GM12878 (cell line): ENCODE data around the gene C16orf87. TPM values are rescaled to one million over a fixed set of nuclear protein-coding genes. Genes with fewer than 3 reads are reported as not detected.

Experiments
- ATAC-seq: fragments of 200-7000 bp; cut with Tn5 transposase; 3 replicates; pipeline ENCODE4 v1.9.1; 2020; ENCODE audit warnings: mild to moderate bottlenecking, moderate library complexity
- BruUV-seq: library from RNA; stranded (reverse); fragments of 400-500 nt; replicated peaks from 2 replicates; lab custom pipeline; 2021; lab: Mats Ljungman, UMichigan
- CTCF ChIA-PET: fragments of 300-600 bp; sonication (Branson Sonifier 250); formaldehyde crosslinking; extraction: SDS; loops from one replicate; lab custom pipeline; 2021; ENCODE audit warnings: inconsistent platforms; lab: Yijun Ruan, JAX
- POLR2A ChIA-PET: fragments of 350-600 bp; formaldehyde crosslinking; extraction: SDS; loops from one replicate; lab custom pipeline; 2021; ENCODE audit warnings: inconsistent platforms; lab: Charles Lee
- RAD21 ChIA-PET: fragments of 300-600 bp; sonication (Branson Sonifier 250); formaldehyde crosslinking; loops from one replicate; lab custom pipeline; 2023; ENCODE audit warnings: antibody characterized with exemption; ENCODE audit not compliant: unreplicated experiment; lab: Charles Lee
- SMC1A ChIA-PET: fragments of 300-600 bp; sonication (Branson Sonifier 250); formaldehyde crosslinking; loops from one replicate; lab custom pipeline; 2023; ENCODE audit not compliant: unreplicated experiment, uncharacterized antibody; lab: Charles Lee
- DNase-seq: peaks from one replicate; pipeline ENCODE4 v3.0.0-alpha.2; 2011; ENCODE audit warnings: low read depth, low spot score
- FAIRE-seq: peaks from 3 replicates; lab custom pipeline; 2011; peaks lifted over from hg19 to GRCh38; lab: Jason Lieb, UNC
- H2AFZ ChIP-seq: 2 replicates; pipeline ENCODE4 v1.6.0; 2011; ENCODE audit warnings: low read depth, low read length, control low read depth; ENCODE audit not compliant: control insufficient read depth
- H3K27ac ChIP-seq: 2 replicates; pipeline ENCODE4 v1.5.1; 2011; ENCODE audit warnings: control low read depth; ENCODE audit not compliant: control insufficient read depth, insufficient read depth
- H3K27me3 ChIP-seq, 2 experiments: replicated peaks in 1 of 2; 2 replicates each; pipeline versions ENCODE4 v1.6.0 to v1.6.1; 2011; ENCODE audit warnings: low read length in 1 of 2; ENCODE audit not compliant: control insufficient read depth in 2 of 2, insufficient read depth in 2 of 2
- H3K36me3 ChIP-seq, 2 experiments: 2 replicates each; pipeline ENCODE4 v1.5.1; 2011; ENCODE audit warnings: low read length in 1 of 2; ENCODE audit not compliant: control insufficient read depth in 2 of 2, insufficient read depth in 2 of 2
- H3K4me1 ChIP-seq: 2 replicates; pipeline ENCODE4 v1.6.1; 2011; ENCODE audit warnings: mild to moderate bottlenecking, low read length, moderate library complexity, mixed read lengths; ENCODE audit not compliant: control insufficient read depth, insufficient read depth
- H3K4me2 ChIP-seq: 2 replicates; pipeline ENCODE4 v1.6.0; 2011; ENCODE audit warnings: control low read depth; ENCODE audit not compliant: control insufficient read depth, insufficient read depth
- H3K4me3 ChIP-seq: fragments of 200-600 bp; sonication (generic); 2 replicates; pipeline ENCODE4 v1.5.1; 2016
- H3K79me2 ChIP-seq: 2 replicates; pipeline ENCODE4 v1.6.0; 2011; ENCODE audit warnings: low read length; ENCODE audit not compliant: control insufficient read depth, insufficient read depth
- H3K9ac ChIP-seq: 2 replicates; pipeline ENCODE4 v1.8.0; 2011; ENCODE audit warnings: low read length, control low read depth, mixed read lengths; ENCODE audit not compliant: control insufficient read depth, insufficient read depth
- H3K9me3 ChIP-seq: replicated peaks from 3 replicates; pipeline ENCODE4 v1.5.1; 2011; ENCODE audit warnings: mild to moderate bottlenecking, low read length; ENCODE audit not compliant: control insufficient read depth, insufficient read depth
- H4K20me1 ChIP-seq: 2 replicates; pipeline ENCODE4 v1.6.0; 2011; ENCODE audit not compliant: control insufficient read depth, insufficient read depth
- ATF3 ChIP-seq: IDR thresholded peaks from 2 replicates; pipeline ENCODE4 v1.6.1; 2011; ENCODE audit warnings: low read depth, mild to moderate bottlenecking, low read length, moderate library complexity, borderline replicate concordance; ENCODE audit errors: extremely low read depth
- EP300 ChIP-seq, 2 experiments: fragments of 150-350 bp in 1 of 2; IDR thresholded peaks; 2 replicates each; pipeline ENCODE4 v1.6.1; 2011 to 2012; ENCODE audit warnings: low read depth in 2 of 2, low read length in 2 of 2, borderline replicate concordance in 1 of 2, improper control_type of control experiment in 1 of 2, inconsistent platforms in 1 of 2; ENCODE audit not compliant: control insufficient read depth in 1 of 2
- IKZF2 ChIP-seq, 2 experiments: fragments of 450-650 bp; IDR thresholded peaks; 2 replicates each; pipeline ENCODE4 v1.6.1; 2017; ENCODE audit warnings: mild to moderate bottlenecking in 2 of 2, moderate library complexity in 2 of 2
- MEF2A ChIP-seq: IDR thresholded peaks from 2 replicates; pipeline ENCODE4 v1.6.1; 2011; ENCODE audit warnings: low read depth, mild to moderate bottlenecking, low read length, moderate library complexity; ENCODE audit not compliant: insufficient read depth
- MEF2B ChIP-seq: fragments of 450-650 bp; IDR thresholded peaks from 2 replicates; pipeline ENCODE4 v1.6.1; 2018; ENCODE audit warnings: mild to moderate bottlenecking, moderate library complexity; ENCODE audit not compliant: partially characterized antibody, poor library complexity, severe bottlenecking
- MLLT1 ChIP-seq: fragments of 450-650 bp; IDR thresholded peaks from 2 replicates; pipeline ENCODE4 v1.6.1; 2016; ENCODE audit warnings: mild to moderate bottlenecking
- PML ChIP-seq: IDR thresholded peaks from 2 replicates; pipeline ENCODE4 v1.6.1; 2012; ENCODE audit warnings: low read length, inconsistent platforms
- POLR2AphosphoS2 ChIP-seq: IDR thresholded peaks from 2 replicates; pipeline ENCODE4 v1.6.1; 2011; ENCODE audit warnings: low read depth, mild to moderate bottlenecking, low read length, improper control_type of control experiment, moderate library complexity
- SMAD1 ChIP-seq: fragments of 450-650 bp; IDR thresholded peaks from 2 replicates; pipeline ENCODE4 v1.6.1; 2018; ENCODE audit warnings: mild to moderate bottlenecking, low read depth; ENCODE audit not compliant: partially characterized antibody
- SMARCA5 ChIP-seq: fragments of 450-650 bp; IDR thresholded peaks from 2 replicates; pipeline ENCODE4 v1.6.1; 2017; ENCODE audit warnings: mild to moderate bottlenecking
- SRF ChIP-seq, 2 experiments: IDR thresholded peaks; 2 replicates each; pipeline ENCODE4 v1.6.1; 2011; ENCODE audit warnings: low read depth in 2 of 2, low read length in 2 of 2, mild to moderate bottlenecking in 1 of 2, moderate library complexity in 1 of 2
- YBX1 ChIP-seq: fragments of 450-650 bp; IDR thresholded peaks from 2 replicates; pipeline ENCODE4 v1.6.1; 2016; ENCODE audit warnings: antibody characterized with exemption
- ZNF207 ChIP-seq: fragments of 450-650 bp; IDR thresholded peaks from 2 replicates; pipeline ENCODE4 v1.6.1; 2014; ENCODE audit warnings: antibody characterized with exemption, mild to moderate bottlenecking, borderline replicate concordance
- ZNF384 ChIP-seq: IDR thresholded peaks from 2 replicates; pipeline ENCODE4 v1.6.1; 2012; ENCODE audit warnings: low read depth, mild to moderate bottlenecking, low read length, improper control_type of control experiment, borderline replicate concordance
- WGBS: methylation state at CpG from one replicate; pipeline ENCODE4 v1.1.6; 2016; ENCODE audit warnings: low lambda C conversion rate; ENCODE audit not compliant: insufficient replicate concordance, insufficient coverage; ENCODE audit errors: missing lambda C conversion rate; 5-methylcytosine and 5-hydroxymethylcytosine counted together
- in situ Hi-C: fragments of 300-500 bp; cut with MboI; formaldehyde crosslinking; loops from 9 replicates; pipeline ENCODE4 v1.14.3; 2018; ENCODE audit warnings: mixed read lengths
- intact Hi-C: fragments of 100-400 bp; cut with micrococcal nuclease; formaldehyde crosslinking; loops from one replicate; pipeline ENCODE4 v1.14.2; 2022; ENCODE audit not compliant: unreplicated experiment
- polyA plus RNA-seq, 11 experiments: library from polyadenylated mRNA; depleted of rRNA in 4 of 11; unstranded in 6 of 11; stranded (reverse) in 5 of 11; fragments of >200 nt; fragmentation: Nextera tagmentation in 4 of 11; fragmentation: Illumina TruSeq in 1 of 11; extraction: Ambion mirVana in 4 of 11; extraction: Trizol in 1 of 11; gene quantifications; 1 replicate in 1 of 11; 2 replicates in 10 of 11; pipeline versions ENCODE4 v1.2.1 to v1.2.3, GENCODE V29; 2011 to 2016; ENCODE audit warnings: inconsistent platforms in 2 of 11, missing spikeins in 2 of 11, low read depth in 1 of 11
- total RNA-seq, 4 experiments: library from RNA; depleted of rRNA in 3 of 4; stranded (reverse); fragments of >200 nt in 3 of 4; fragmentation: Illumina TruSeq in 1 of 4; extraction: Trizol in 1 of 4; gene quantifications; 2 replicates each; pipeline versions ENCODE4 v1.2.1 to v1.2.3, GENCODE V29; 2013 to 2021
- TF ChIP-seq, protein P1 (sequence below): IDR thresholded peaks from 2 replicates; pipeline ENCODE4 v1.6.1; 2012; ENCODE audit warnings: low read length, inconsistent platforms
- TF ChIP-seq, protein P2 (sequence below): IDR thresholded peaks from 2 replicates; pipeline ENCODE4 v1.6.1; 2012; ENCODE audit warnings: low read depth, low read length, improper control_type of control experiment

C16orf87 gene
- total and polyA plus RNA-seq, 10 of the 15 experiments (the other 5 are each of a cell fraction or from before 2014, with no cell fraction given) = 18.4 to 72.6 (median 31.0) TPM

DNA sequence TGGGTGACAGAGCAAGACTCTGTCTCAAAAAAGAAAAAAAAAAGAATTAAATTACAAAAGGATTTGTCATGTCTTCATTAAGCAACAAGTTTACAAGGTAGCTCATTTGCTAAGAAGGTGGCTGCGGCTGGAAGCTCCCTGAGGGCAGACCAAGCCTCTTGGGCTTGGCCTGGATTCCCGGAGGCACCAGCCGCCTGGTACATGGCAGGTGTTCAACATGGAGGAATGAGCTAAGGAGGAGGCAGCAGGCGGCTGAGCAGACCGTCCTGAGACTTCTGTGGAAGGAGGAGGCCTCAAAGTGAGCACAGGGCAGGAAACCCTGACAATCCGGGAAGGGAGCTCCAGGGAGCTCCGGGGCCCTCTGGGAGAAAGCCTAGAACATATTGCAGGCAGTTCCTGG is 79.6 kb downstream of the C16orf87 start (continued):
- TF ChIP-seq, protein P1, sequence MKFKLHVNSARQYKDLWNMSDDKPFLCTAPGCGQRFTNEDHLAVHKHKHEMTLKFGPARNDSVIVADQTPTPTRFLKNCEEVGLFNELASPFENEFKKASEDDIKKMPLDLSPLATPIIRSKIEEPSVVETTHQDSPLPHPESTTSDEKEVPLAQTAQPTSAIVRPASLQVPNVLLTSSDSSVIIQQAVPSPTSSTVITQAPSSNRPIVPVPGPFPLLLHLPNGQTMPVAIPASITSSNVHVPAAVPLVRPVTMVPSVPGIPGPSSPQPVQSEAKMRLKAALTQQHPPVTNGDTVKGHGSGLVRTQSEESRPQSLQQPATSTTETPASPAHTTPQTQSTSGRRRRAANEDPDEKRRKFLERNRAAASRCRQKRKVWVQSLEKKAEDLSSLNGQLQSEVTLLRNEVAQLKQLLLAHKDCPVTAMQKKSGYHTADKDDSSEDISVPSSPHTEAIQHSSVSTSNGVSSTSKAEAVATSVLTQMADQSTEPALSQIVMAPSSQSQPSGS = no peak
- no peak for TF ChIP-seq PML
- no peak for TF ChIP-seq ZNF384
- TF ChIP-seq ZNF207 = no peak
- no peak for TF ChIP-seq ATF3
- no peak for TF ChIP-seq MLLT1

- H3K4me1 ChIP-seq = peaks cover 13% of the 10 kb centered on the region
- H3K4me3 ChIP-seq = no peak overlapping the region
- in situ Hi-C loops = no loop called here
- no peak overlapping the region for H3K9ac ChIP-seq
- no peaks in the 10 kb centered on the region for H3K36me3 ChIP-seq
- H3K4me2 ChIP-seq = no peak overlapping the region
- peak; percentile 54 for FAIRE-seq
- H3K9me3 ChIP-seq = no peaks in the 10 kb centered on the region
- peak overlapping the region; percentile 56 for H2AFZ ChIP-seq
- DNase-seq = peak; percentile 24
- no TSS peak for BruUV-seq
- CTCF ChIA-PET = interaction anchor here (1.4 kb wide), 1 partner anchor 52 kb away, joined by 4 read pairs; no protein-coding TSS in a partner anchor
- no peaks in the 10 kb centered on the region for H3K27me3 ChIP-seq
- 55% methylated on average over 20 of the region's 20 CpGs for whole genome bisulfite sequencing
- POLR2A ChIA-PET = no interaction called here
- peak; percentile 77 for ATAC-seq
- intact Hi-C loops = no loop called here
- no peak overlapping the region for H3K27ac ChIP-seq
- SMC1A ChIA-PET = no interaction called here
- H3K79me2 ChIP-seq = no peaks in the 10 kb centered on the region
- RAD21 ChIA-PET = no interaction called here
- H4K20me1 ChIP-seq = no peaks in the 10 kb centered on the region
- TF ChIP-seq, protein P2, sequence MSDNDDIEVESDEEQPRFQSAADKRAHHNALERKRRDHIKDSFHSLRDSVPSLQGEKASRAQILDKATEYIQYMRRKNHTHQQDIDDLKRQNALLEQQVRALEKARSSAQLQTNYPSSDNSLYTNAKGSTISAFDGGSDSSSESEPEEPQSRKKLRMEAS = no peak
- TF ChIP-seq IKZF2 (IDR thresholded peaks at IDR 0.05) (no peak), MEF2A (0 out of 2 replicates have a peak, but pooled peaks have one; percentile 50), SMAD1 (peak; percentile 45), POLR2AphosphoS2 (no peak), SMARCA5 (no peak), MEF2B (peak; percentile 70), SRF (IDR thresholded peaks at IDR 0.05; ENCODE audit: low read depth in 2 of 2, low read length in 2 of 2) (peak in 1 of 2 experiments; percentile 59; a peak in 1 of 4 replicates), EP300 (IDR thresholded peaks at IDR 0.05; ENCODE audit: borderline replicate concordance in 1 of 2, control insufficient read depth in 1 of 2, low read depth in 2 of 2, low read length in 2 of 2) (peak in 1 of 2 experiments; percentile 35; a peak in 1 of 4 replicates), YBX1 (no peak)
These were observed 81.9 kb downstream of the C16orf87 start for GRCh38 chr16:46748775-46749705.
